GM23338 (cell line): ENCODE results near the gene PCBP3. TPM values are rescaled to one million over a fixed set of nuclear protein-coding genes. Genes with fewer than 3 reads are reported as not detected.

Experiments
- ATAC-seq: fragments of 200-7000 bp; cut with Tn5 transposase; 3 replicates; pipeline ENCODE4 v1.9.1; 2020
- DNase-seq: peaks from one replicate; pipeline ENCODE4 v3.0.0-alpha.2; 2015; ENCODE audit warnings: low spot score
- H2AFZ ChIP-seq: fragments of 200-600 bp; sonication (generic); 2 replicates; pipeline ENCODE4 v1.8.0; 2016; ENCODE audit warnings: antibody characterized with exemption, mild to moderate bottlenecking, moderate library complexity
- H3F3A ChIP-seq: fragments of 200-600 bp; sonication (generic); replicated peaks from 2 replicates; pipeline ENCODE4 v1.8.0; 2017; ENCODE audit warnings: antibody characterized with exemption, mixed run types, low read depth
- H3K27ac ChIP-seq: fragments of 200-600 bp; sonication (generic); 2 replicates; pipeline ENCODE4 v1.6.1; 2016; ENCODE audit warnings: low read depth
- H3K27me3 ChIP-seq: fragments of 200-600 bp; sonication (generic); 2 replicates; pipeline ENCODE4 v1.8.0; 2016; ENCODE audit warnings: mild to moderate bottlenecking, mixed run types, moderate library complexity; ENCODE audit not compliant: insufficient read depth
- H3K36me3 ChIP-seq: fragments of 200-600 bp; sonication (generic); 2 replicates; pipeline ENCODE4 v1.8.0; 2016; ENCODE audit warnings: mild to moderate bottlenecking; ENCODE audit not compliant: insufficient read depth
- H3K4me1 ChIP-seq: fragments of 200-600 bp; sonication (generic); 2 replicates; pipeline ENCODE4 v1.8.0; 2016; ENCODE audit warnings: mild to moderate bottlenecking, moderate library complexity; ENCODE audit not compliant: insufficient read depth
- H3K4me2 ChIP-seq: fragments of 200-600 bp; sonication (generic); 2 replicates; pipeline ENCODE4 v1.7.1; 2017; ENCODE audit warnings: mixed run types
- H3K4me3 ChIP-seq: fragments of 200-600 bp; sonication (generic); 2 replicates; pipeline ENCODE4 v1.6.1; 2016; ENCODE audit warnings: mixed run types
- H3K79me2 ChIP-seq: fragments of 200-600 bp; sonication (generic); replicated peaks from 2 replicates; pipeline ENCODE4 v1.8.0; 2017; ENCODE audit warnings: mild to moderate bottlenecking; ENCODE audit not compliant: insufficient read depth
- H3K9me2 ChIP-seq: fragments of 200-600 bp; sonication (generic); 2 replicates; pipeline ENCODE4 v1.8.0; 2017; ENCODE audit not compliant: insufficient read depth
- H4K20me1 ChIP-seq: fragments of 200-600 bp; sonication (generic); replicated peaks from 2 replicates; pipeline ENCODE4 v1.8.0; 2017; ENCODE audit warnings: mild to moderate bottlenecking; ENCODE audit not compliant: insufficient read depth
- H3K27ac Mint-ChIP-seq: 2 replicates; pipeline ENCODE4 v1.8.0; 2020; ENCODE audit warnings: inconsistent platforms, mild to moderate bottlenecking, moderate library complexity, mixed read lengths
- H3K27me3 Mint-ChIP-seq: 3 replicates; pipeline ENCODE4 v1.8.0; 2022; ENCODE audit warnings: low read depth, mild to moderate bottlenecking, moderate library complexity, mixed read lengths, inconsistent platforms; ENCODE audit not compliant: insufficient read depth, poor library complexity
- H3K36me3 Mint-ChIP-seq: 3 replicates; pipeline ENCODE4 v1.8.0; 2021; ENCODE audit warnings: low read depth, mild to moderate bottlenecking, inconsistent platforms, moderate library complexity, mixed read lengths
- H3K4me1 Mint-ChIP-seq: 3 replicates; pipeline ENCODE4 v1.8.0; 2020; ENCODE audit warnings: mild to moderate bottlenecking, inconsistent platforms, mixed read lengths
- H3K4me3 Mint-ChIP-seq: 3 replicates; pipeline ENCODE4 v1.8.0; 2021; ENCODE audit warnings: moderate library complexity, mild to moderate bottlenecking, inconsistent platforms, mixed read lengths
- H3K9me3 Mint-ChIP-seq: 3 replicates; pipeline ENCODE4 v1.8.0; 2020; ENCODE audit warnings: moderate library complexity, mild to moderate bottlenecking, inconsistent platforms, mixed read lengths
- CREB1 ChIP-seq: fragments of 250-450 bp; sonication (Bioruptor Pico); IDR thresholded peaks from 2 replicates; pipeline ENCODE4 v1.5.0; 2020; ENCODE audit warnings: low read depth, mild to moderate bottlenecking, moderate library complexity
- EZH2 ChIP-seq: fragments of 200-600 bp; sonication (generic); IDR thresholded peaks from one replicate; pipeline ENCODE4 v1.8.0; 2017; ENCODE audit warnings: antibody characterized with exemption, mild to moderate bottlenecking, low read depth; ENCODE audit not compliant: unreplicated experiment
- EZH2phosphoT487 ChIP-seq: fragments of 200-600 bp; sonication (generic); IDR thresholded peaks from one replicate; pipeline ENCODE4 v1.8.1; 2018; ENCODE audit warnings: antibody characterized with exemption; ENCODE audit not compliant: unreplicated experiment
- JUNB ChIP-seq: IDR thresholded peaks from one replicate; pipeline ENCODE4 v1.6.1; 2016; ENCODE audit warnings: antibody characterized with exemption; ENCODE audit not compliant: unreplicated experiment
- NANOG ChIP-seq: IDR thresholded peaks from 2 replicates; pipeline ENCODE4 v1.6.1; 2016; ENCODE audit warnings: antibody characterized with exemption, borderline replicate concordance
- POLR2AphosphoS5 ChIP-seq: IDR thresholded peaks from 2 replicates; pipeline ENCODE4 v1.6.1; 2016; ENCODE audit warnings: antibody characterized with exemption, low read depth
- STAT1 ChIP-seq: IDR thresholded peaks from one replicate; pipeline ENCODE4 v1.6.1; 2016; ENCODE audit warnings: antibody characterized with exemption; ENCODE audit not compliant: unreplicated experiment
- ZNF331 ChIP-seq: fragments of 250-450 bp; sonication (Bioruptor Pico); IDR thresholded peaks from 2 replicates; pipeline ENCODE4 v1.5.0; 2020; ENCODE audit warnings: low read depth, mild to moderate bottlenecking, moderate library complexity
- polyA plus RNA-seq: library from polyadenylated mRNA; unstranded; fragments of >200 nt; fragmentation: Nextera tagmentation; extraction: Ambion mirVana; gene quantifications from 2 replicates; pipeline ENCODE4 v1.2.1, GENCODE V29; 2016
- total RNA-seq: library from RNA; depleted of rRNA; stranded (reverse); fragments of >200 nt; shearing (Covaris generic); gene quantifications from 2 replicates; pipeline ENCODE4 v1.2.3, GENCODE V29; 2014
- TF ChIP-seq, protein P1 (sequence below): IDR thresholded peaks from one replicate; pipeline ENCODE4 v1.6.1; 2018; ENCODE audit warnings: antibody characterized with exemption; ENCODE audit not compliant: unreplicated experiment
- TF ChIP-seq, protein P2 (sequence below), 2 experiments: fragments of 200-600 bp in 1 of 2; sonication (generic) in 1 of 2; conservative IDR thresholded peaks; 2 replicates each; pipeline versions ENCODE4 v1.5.1 to v1.6.1; 2016 to 2017; ENCODE audit warnings: antibody characterized with exemption in 2 of 2, low read depth in 2 of 2, mild to moderate bottlenecking in 2 of 2, moderate library complexity in 1 of 2

PCBP3 gene
- total and polyA plus RNA-seq, 2 experiments from 2014 or later = 7.1 to 9.1 TPM

DNA sequence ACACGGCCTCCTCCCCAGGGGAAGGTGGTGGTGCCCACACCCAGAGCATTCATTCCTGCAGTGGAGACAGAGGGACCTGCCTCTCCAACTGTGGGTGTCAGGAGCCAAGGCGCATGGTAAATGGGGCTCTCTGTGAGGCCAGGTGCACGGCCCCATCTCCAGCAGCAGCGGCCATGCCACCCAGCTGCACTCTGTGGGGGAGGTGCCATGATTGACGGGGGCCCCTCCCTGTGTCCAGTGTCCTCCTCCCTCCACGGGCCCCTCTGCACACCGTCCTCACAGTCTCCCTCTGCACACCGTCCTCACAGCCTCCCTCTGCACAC lies 254.5 kb downstream of the PCBP3 start:
- Histone ChIP-seq H4K20me1 (no peaks in the 10 kb centered on the region), H3K4me2 (no peak overlapping the region), H2AFZ (no peak overlapping the region), H3K27ac (no peak overlapping the region), H3K4me3 (no peak overlapping the region), H3F3A (no peaks in the 10 kb centered on the region), H3K79me2 (no peaks in the 10 kb centered on the region), H3K4me1 (no peaks in the 10 kb centered on the region), H3K9me2 (no peaks in the 10 kb centered on the region), H3K36me3 (no peaks in the 10 kb centered on the region), H3K27me3 (no peaks in the 10 kb centered on the region)
- no peak for TF ChIP-seq POLR2AphosphoS5
- TF ChIP-seq, protein P1, sequence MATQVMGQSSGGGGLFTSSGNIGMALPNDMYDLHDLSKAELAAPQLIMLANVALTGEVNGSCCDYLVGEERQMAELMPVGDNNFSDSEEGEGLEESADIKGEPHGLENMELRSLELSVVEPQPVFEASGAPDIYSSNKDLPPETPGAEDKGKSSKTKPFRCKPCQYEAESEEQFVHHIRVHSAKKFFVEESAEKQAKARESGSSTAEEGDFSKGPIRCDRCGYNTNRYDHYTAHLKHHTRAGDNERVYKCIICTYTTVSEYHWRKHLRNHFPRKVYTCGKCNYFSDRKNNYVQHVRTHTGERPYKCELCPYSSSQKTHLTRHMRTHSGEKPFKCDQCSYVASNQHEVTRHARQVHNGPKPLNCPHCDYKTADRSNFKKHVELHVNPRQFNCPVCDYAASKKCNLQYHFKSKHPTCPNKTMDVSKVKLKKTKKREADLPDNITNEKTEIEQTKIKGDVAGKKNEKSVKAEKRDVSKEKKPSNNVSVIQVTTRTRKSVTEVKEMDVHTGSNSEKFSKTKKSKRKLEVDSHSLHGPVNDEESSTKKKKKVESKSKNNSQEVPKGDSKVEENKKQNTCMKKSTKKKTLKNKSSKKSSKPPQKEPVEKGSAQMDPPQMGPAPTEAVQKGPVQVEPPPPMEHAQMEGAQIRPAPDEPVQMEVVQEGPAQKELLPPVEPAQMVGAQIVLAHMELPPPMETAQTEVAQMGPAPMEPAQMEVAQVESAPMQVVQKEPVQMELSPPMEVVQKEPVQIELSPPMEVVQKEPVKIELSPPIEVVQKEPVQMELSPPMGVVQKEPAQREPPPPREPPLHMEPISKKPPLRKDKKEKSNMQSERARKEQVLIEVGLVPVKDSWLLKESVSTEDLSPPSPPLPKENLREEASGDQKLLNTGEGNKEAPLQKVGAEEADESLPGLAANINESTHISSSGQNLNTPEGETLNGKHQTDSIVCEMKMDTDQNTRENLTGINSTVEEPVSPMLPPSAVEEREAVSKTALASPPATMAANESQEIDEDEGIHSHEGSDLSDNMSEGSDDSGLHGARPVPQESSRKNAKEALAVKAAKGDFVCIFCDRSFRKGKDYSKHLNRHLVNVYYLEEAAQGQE = no peak
- ATAC-seq = no peak
- H3K36me3 Mint-ChIP-seq = no peaks in the 10 kb centered on the region; the same call in 2 of the 3 replicates
- H3K9me3 Mint-ChIP-seq = no peaks in the 10 kb centered on the region; the same call in 2 of the 3 replicates
- no peak overlapping the region for H3K27ac Mint-ChIP-seq
- H3K4me3 Mint-ChIP-seq = no peak overlapping the region
- no peak for DNase-seq
- H3K4me1 Mint-ChIP-seq = peaks cover 2% of the 10 kb centered on the region; the same call in 1 of the 3 replicates
- H3K27me3 Mint-ChIP-seq = peaks cover 2% of the 10 kb centered on the region

DNA sequence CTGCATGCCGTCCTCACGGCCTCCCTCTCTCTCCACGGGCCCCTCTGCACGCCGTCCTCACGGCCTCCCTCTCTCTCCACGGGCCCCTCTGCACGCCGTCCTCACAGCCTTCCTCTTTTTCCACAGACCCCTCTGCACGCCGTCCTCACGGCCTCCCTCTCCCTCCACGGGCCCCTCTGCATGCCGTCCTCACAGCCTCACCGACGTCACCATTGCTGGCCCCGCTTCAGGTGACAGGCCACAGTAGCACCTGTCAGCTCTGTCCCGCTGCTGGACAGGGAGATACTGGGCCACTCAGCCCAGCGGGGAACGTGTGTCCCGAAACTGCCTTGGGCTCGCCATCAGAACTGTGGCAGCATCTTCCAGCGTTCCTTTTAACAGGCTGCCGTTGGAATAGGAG lies 255.3 kb downstream of the PCBP3 start:
- no peaks in the 10 kb centered on the region for H3F3A ChIP-seq
- no peaks in the 10 kb centered on the region for H4K20me1 ChIP-seq
- no peak overlapping the region for H2AFZ ChIP-seq
- Mint-ChIP-seq H3K27ac (no peak overlapping the region), H3K27me3 (peaks cover 4% of the 10 kb centered on the region), H3K36me3 (no peaks in the 10 kb centered on the region; the same call in 2 of the 3 replicates), H3K4me1 (peaks cover 2% of the 10 kb centered on the region; the same call in 1 of the 3 replicates), H3K4me3 (no peak overlapping the region), H3K9me3 (no peaks in the 10 kb centered on the region; the same call in 2 of the 3 replicates)
- no peak overlapping the region for H3K27ac ChIP-seq
- no peak overlapping the region for H3K4me2 ChIP-seq
- H3K4me1 ChIP-seq = no peaks in the 10 kb centered on the region
- no peak for ATAC-seq
- no peaks in the 10 kb centered on the region for H3K27me3 ChIP-seq
- H3K9me2 ChIP-seq = no peaks in the 10 kb centered on the region
- no peaks in the 10 kb centered on the region for H3K36me3 ChIP-seq
- no peak overlapping the region for H3K4me3 ChIP-seq
- no peak for DNase-seq
- no peaks in the 10 kb centered on the region for H3K79me2 ChIP-seq
- TF ChIP-seq, protein P2, sequence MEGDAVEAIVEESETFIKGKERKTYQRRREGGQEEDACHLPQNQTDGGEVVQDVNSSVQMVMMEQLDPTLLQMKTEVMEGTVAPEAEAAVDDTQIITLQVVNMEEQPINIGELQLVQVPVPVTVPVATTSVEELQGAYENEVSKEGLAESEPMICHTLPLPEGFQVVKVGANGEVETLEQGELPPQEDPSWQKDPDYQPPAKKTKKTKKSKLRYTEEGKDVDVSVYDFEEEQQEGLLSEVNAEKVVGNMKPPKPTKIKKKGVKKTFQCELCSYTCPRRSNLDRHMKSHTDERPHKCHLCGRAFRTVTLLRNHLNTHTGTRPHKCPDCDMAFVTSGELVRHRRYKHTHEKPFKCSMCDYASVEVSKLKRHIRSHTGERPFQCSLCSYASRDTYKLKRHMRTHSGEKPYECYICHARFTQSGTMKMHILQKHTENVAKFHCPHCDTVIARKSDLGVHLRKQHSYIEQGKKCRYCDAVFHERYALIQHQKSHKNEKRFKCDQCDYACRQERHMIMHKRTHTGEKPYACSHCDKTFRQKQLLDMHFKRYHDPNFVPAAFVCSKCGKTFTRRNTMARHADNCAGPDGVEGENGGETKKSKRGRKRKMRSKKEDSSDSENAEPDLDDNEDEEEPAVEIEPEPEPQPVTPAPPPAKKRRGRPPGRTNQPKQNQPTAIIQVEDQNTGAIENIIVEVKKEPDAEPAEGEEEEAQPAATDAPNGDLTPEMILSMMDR (conservative IDR thresholded peaks at IDR 0.05; ENCODE audit: low read depth in 2 of 2) = no peak
- TF ChIP-seq JUNB (no peak), NANOG (no peak), ZNF331 (CRISPR knock-in tag) (no peak), CREB1 (CRISPR knock-in tag) (no peak), EZH2 (no peak), EZH2phosphoT487 (no peak), STAT1 (no peak), POLR2AphosphoS5 (no peak)
- TF ChIP-seq, protein P1 = no peak
